Measurements from ENCODE around the gene RASSF4.

- TF ChIP-seq POLR2A (IDR thresholded peaks at IDR 0.05) = no peak
- TF ChIP-seq, protein P1, sequence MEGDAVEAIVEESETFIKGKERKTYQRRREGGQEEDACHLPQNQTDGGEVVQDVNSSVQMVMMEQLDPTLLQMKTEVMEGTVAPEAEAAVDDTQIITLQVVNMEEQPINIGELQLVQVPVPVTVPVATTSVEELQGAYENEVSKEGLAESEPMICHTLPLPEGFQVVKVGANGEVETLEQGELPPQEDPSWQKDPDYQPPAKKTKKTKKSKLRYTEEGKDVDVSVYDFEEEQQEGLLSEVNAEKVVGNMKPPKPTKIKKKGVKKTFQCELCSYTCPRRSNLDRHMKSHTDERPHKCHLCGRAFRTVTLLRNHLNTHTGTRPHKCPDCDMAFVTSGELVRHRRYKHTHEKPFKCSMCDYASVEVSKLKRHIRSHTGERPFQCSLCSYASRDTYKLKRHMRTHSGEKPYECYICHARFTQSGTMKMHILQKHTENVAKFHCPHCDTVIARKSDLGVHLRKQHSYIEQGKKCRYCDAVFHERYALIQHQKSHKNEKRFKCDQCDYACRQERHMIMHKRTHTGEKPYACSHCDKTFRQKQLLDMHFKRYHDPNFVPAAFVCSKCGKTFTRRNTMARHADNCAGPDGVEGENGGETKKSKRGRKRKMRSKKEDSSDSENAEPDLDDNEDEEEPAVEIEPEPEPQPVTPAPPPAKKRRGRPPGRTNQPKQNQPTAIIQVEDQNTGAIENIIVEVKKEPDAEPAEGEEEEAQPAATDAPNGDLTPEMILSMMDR (IDR thresholded peaks at IDR 0.05) = no peak
Measured at GRCh38 chr10:44965651-44966097, 6.1 kb downstream of the RASSF4 start.
